Ishikawa (cell line): ENCODE results near the gene KLK15.

Experiments used
- CEBPB ChIP-seq: IDR thresholded peaks from 2 replicates; pipeline ENCODE4 v1.6.1; 2012
- CREB1 ChIP-seq: IDR thresholded peaks from 2 replicates; pipeline ENCODE4 v1.6.1; 2012; ENCODE audit warnings: low read depth
- EGR1 ChIP-seq: IDR thresholded peaks from 2 replicates; pipeline ENCODE4 v1.6.1; 2012
- EP300 ChIP-seq: IDR thresholded peaks from 2 replicates; pipeline ENCODE4 v1.6.1; 2012; ENCODE audit warnings: borderline replicate concordance
- FOXM1 ChIP-seq: IDR thresholded peaks from 2 replicates; pipeline ENCODE4 v1.6.1; 2012; ENCODE audit warnings: low read depth, borderline replicate concordance
- MAX ChIP-seq: IDR thresholded peaks from 2 replicates; pipeline ENCODE4 v1.6.1; 2012
- NFIC ChIP-seq: IDR thresholded peaks from 2 replicates; pipeline ENCODE4 v1.6.1; 2012
- RAD21 ChIP-seq: IDR thresholded peaks from 2 replicates; pipeline ENCODE4 v1.6.1; 2012; ENCODE audit warnings: low read depth
- REST ChIP-seq: IDR thresholded peaks from 2 replicates; pipeline ENCODE4 v1.6.1; 2012; ENCODE audit warnings: low read depth, mild to moderate bottlenecking
- TAF1 ChIP-seq: IDR thresholded peaks from 2 replicates; pipeline ENCODE4 v1.6.1; 2012; ENCODE audit warnings: low read depth, mild to moderate bottlenecking
- TCF12 ChIP-seq: IDR thresholded peaks from 2 replicates; pipeline ENCODE4 v1.6.1; 2012; ENCODE audit warnings: low read depth
- TEAD4 ChIP-seq: IDR thresholded peaks from 2 replicates; pipeline ENCODE4 v1.6.1; 2012
- YY1 ChIP-seq: IDR thresholded peaks from 2 replicates; pipeline ENCODE4 v1.6.1; 2012; ENCODE audit warnings: low read depth
- ZBTB7A ChIP-seq: IDR thresholded peaks from 2 replicates; pipeline ENCODE4 v1.6.1; 2012; ENCODE audit warnings: low read depth
- TF ChIP-seq, protein P1 (sequence below): IDR thresholded peaks from 2 replicates; pipeline ENCODE4 v1.6.1; 2012

KLK15 gene

GRCh38 chr19:50777830-50778303 lies 55.5 kb downstream of the KLK15 start:
- TF ChIP-seq NFIC (no peak), CREB1 (no peak), RAD21 (no peak), TEAD4 (no peak), TAF1 (no peak)

DNA sequence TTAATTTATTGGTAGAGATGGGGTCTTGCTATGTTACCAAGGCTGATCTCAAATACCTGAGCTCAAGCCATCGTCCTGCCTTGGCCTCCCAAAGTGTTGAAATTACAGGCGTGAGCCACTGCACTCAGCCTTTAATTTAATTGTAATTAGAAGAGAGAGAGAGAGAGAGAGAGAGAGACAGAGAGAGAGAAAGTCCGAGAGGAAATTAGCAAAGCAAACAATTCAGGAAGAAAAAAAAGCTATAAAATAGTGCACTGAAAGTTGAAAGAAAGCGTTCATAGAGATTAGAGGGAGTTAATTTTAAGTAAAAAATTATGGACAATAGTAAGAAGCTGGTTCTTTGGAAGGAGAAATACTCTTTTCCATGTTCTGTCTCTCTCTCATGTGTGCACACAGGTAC lies 56.1 kb downstream of the KLK15 start:
- no peak for TF ChIP-seq MAX
- TF ChIP-seq CREB1 = no peak
- TF ChIP-seq ZBTB7A = no peak
- no peak for TF ChIP-seq NFIC
- no peak for TF ChIP-seq REST
- TF ChIP-seq TEAD4 = no peak

- TF ChIP-seq TAF1 (no peak), YY1 (no peak), MAX (no peak), TEAD4 (no peak), CEBPB (no peak), CREB1 (no peak), EP300 (no peak), ZBTB7A (no peak), TCF12 (no peak), REST (no peak), RAD21 (no peak), FOXM1 (no peak), EGR1 (no peak), NFIC (no peak)
- TF ChIP-seq, protein P1, sequence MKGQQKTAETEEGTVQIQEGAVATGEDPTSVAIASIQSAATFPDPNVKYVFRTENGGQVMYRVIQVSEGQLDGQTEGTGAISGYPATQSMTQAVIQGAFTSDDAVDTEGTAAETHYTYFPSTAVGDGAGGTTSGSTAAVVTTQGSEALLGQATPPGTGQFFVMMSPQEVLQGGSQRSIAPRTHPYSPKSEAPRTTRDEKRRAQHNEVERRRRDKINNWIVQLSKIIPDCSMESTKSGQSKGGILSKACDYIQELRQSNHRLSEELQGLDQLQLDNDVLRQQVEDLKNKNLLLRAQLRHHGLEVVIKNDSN = no peak
Measured at GRCh38 chr19:50776131-50776530, 57.2 kb downstream of the KLK15 start.
